Endothelial cell of umbilical vein (primary cell): ENCODE data around the gene VKORC1. TPM values are rescaled to one million over a fixed set of nuclear protein-coding genes. Genes with fewer than 3 reads are reported as not detected.

ENCODE experiments used
- BruUV-seq: library from RNA; stranded (reverse); fragments of 400-500 nt; replicated peaks from 2 replicates; lab custom pipeline; 2021; lab: Mats Ljungman, UMichigan
- CTCF ChIA-PET: fragments of 300-600, 350-600 bp; sonication (Branson Sonifier 250); formaldehyde crosslinking; loops from one replicate; lab custom pipeline; 2021; ENCODE audit warnings: antibody characterized with exemption, inconsistent platforms; lab: Charles Lee
- POLR2A ChIA-PET: fragments of 300-600, 350-600 bp; sonication (Branson Sonifier 250); formaldehyde crosslinking; loops from one replicate; lab custom pipeline; 2021; ENCODE audit warnings: antibody characterized with exemption, inconsistent platforms; lab: Charles Lee
- DNase-seq: peaks from one replicate; pipeline ENCODE4 v3.0.0-alpha.2; 2011; ENCODE audit warnings: low read depth, low spot score
- FAIRE-seq: peaks from 2 replicates; lab custom pipeline; 2011; peaks lifted over from hg19 to GRCh38; lab: Jason Lieb, UNC
- H2AFZ ChIP-seq: 2 replicates; pipeline ENCODE4 v1.6.0; 2012; ENCODE audit warnings: low read depth, low read length, control low read depth, inconsistent platforms
- H3K27ac ChIP-seq: 2 replicates; pipeline ENCODE4 v1.5.1; 2011; ENCODE audit warnings: low read depth, mild to moderate bottlenecking, control low read depth, low read length, moderate library complexity; ENCODE audit not compliant: insufficient read depth
- H3K27me3 ChIP-seq, 2 experiments: 2 replicates each; pipeline versions ENCODE4 v1.6.0 to v1.6.1; 2011; ENCODE audit warnings: low read length in 2 of 2, mixed read lengths in 1 of 2; ENCODE audit not compliant: control insufficient read depth in 2 of 2, insufficient read depth in 2 of 2
- H3K36me3 ChIP-seq, 2 experiments: 2 replicates in 1 of 2; 3 replicates in 1 of 2; pipeline ENCODE4 v1.5.1; 2011; ENCODE audit warnings: low read length in 2 of 2, mild to moderate bottlenecking in 1 of 2, moderate library complexity in 1 of 2; ENCODE audit not compliant: control insufficient read depth in 2 of 2, insufficient read depth in 2 of 2; ENCODE audit errors: extremely low read depth in 1 of 2
- H3K4me1 ChIP-seq: 3 replicates; pipeline ENCODE4 v1.5.1; 2011; ENCODE audit warnings: mild to moderate bottlenecking, low read length; ENCODE audit not compliant: control insufficient read depth, insufficient read depth; ENCODE audit errors: extremely low read depth
- H3K4me2 ChIP-seq: 2 replicates; pipeline ENCODE4 v1.6.1; 2011; ENCODE audit warnings: low read length, control low read depth, mixed read lengths; ENCODE audit not compliant: insufficient read depth
- H3K4me3 ChIP-seq, 3 experiments: fragments of 200-600 bp in 1 of 3; sonication (generic), shearing (Covaris generic) in 1 of 3; replicated peaks in 1 of 3; 2 replicates each; pipeline ENCODE4 v1.5.1; 2011 to 2016; ENCODE audit warnings: control low read depth in 3 of 3, low read length in 3 of 3, mild to moderate bottlenecking in 2 of 3, inconsistent platforms in 1 of 3, low read depth in 1 of 3, moderate library complexity in 1 of 3; ENCODE audit not compliant: insufficient read depth in 1 of 3
- H3K79me2 ChIP-seq: 2 replicates; pipeline ENCODE4 v1.6.0; 2012; ENCODE audit warnings: low read length, inconsistent platforms; ENCODE audit not compliant: control insufficient read depth, insufficient read depth
- H3K9ac ChIP-seq: replicated peaks from 2 replicates; pipeline ENCODE3; 2011; ENCODE audit warnings: low read length, control low read depth; ENCODE audit not compliant: insufficient read depth; ENCODE audit errors: extremely low read depth
- H3K9me1 ChIP-seq: replicated peaks from 3 replicates; pipeline ENCODE4 v1.6.0; 2011; ENCODE audit warnings: mild to moderate bottlenecking, low read length; ENCODE audit not compliant: control insufficient read depth, insufficient read depth; ENCODE audit errors: extremely low read depth
- H3K9me3 ChIP-seq: replicated peaks from 2 replicates; pipeline ENCODE4 v1.5.1; 2012; ENCODE audit warnings: low read length, inconsistent platforms; ENCODE audit not compliant: control insufficient read depth, insufficient read depth
- H4K20me1 ChIP-seq: replicated peaks from 2 replicates; pipeline ENCODE3; 2011; ENCODE audit warnings: mild to moderate bottlenecking, low read length; ENCODE audit not compliant: control insufficient read depth, insufficient read depth; ENCODE audit errors: extremely low read depth
- FOS ChIP-seq: IDR thresholded peaks from 2 replicates; pipeline ENCODE4 v1.6.1; 2011; ENCODE audit warnings: mild to moderate bottlenecking, low read length, moderate library complexity, borderline replicate concordance; ENCODE audit not compliant: insufficient read depth
- GATA2 ChIP-seq: IDR thresholded peaks from 2 replicates; pipeline ENCODE4 v1.7.0; 2011; ENCODE audit warnings: low read depth, mild to moderate bottlenecking, moderate library complexity, mixed read lengths, low read length; ENCODE audit not compliant: insufficient read length, insufficient read depth
- JUN ChIP-seq: IDR thresholded peaks from 2 replicates; pipeline ENCODE4 v1.6.1; 2011; ENCODE audit warnings: borderline replicate concordance, low read depth; ENCODE audit not compliant: insufficient read length, insufficient read depth
- MAX ChIP-seq: IDR thresholded peaks from 2 replicates; pipeline ENCODE4 v1.6.1; 2011; ENCODE audit not compliant: insufficient read depth, insufficient read length
- MYC ChIP-seq: IDR thresholded peaks from one replicate; pipeline ENCODE4 v1.6.1; 2011; ENCODE audit warnings: mild to moderate bottlenecking, low read depth, low read length
- POLR2A ChIP-seq: IDR thresholded peaks from 2 replicates; pipeline ENCODE4 v1.6.1; 2012; ENCODE audit warnings: low read depth, mild to moderate bottlenecking, control low read depth, low read length
- POLR2AphosphoS5 ChIP-seq: IDR thresholded peaks from 2 replicates; pipeline ENCODE4 v1.6.1; 2012; ENCODE audit warnings: low read depth, mild to moderate bottlenecking, control low read depth, low read length, moderate library complexity; ENCODE audit not compliant: insufficient read depth
- dilution Hi-C: fragments of 300-500 bp; cut with MboI; formaldehyde crosslinking; loops from one replicate; pipeline ENCODE4 v1.15.0; 2019; ENCODE audit warnings: low sequenced_read_pairs; ENCODE audit not compliant: extremely low pct_ligation_motif_present
- intact Hi-C: fragments of 100-400 bp; cut with micrococcal nuclease; formaldehyde crosslinking; loops from one replicate; pipeline ENCODE4 v1.10.0; 2022
- polyA plus RNA-seq, 4 experiments: library from polyadenylated mRNA; depleted of rRNA in 3 of 4; stranded (reverse) in 3 of 4; unstranded in 1 of 4; fragments of >200 nt; gene quantifications; 2 replicates each; pipeline versions ENCODE4 v1.2.1 to v1.2.3, GENCODE V29; 2011 to 2012; ENCODE audit warnings: missing spikeins in 1 of 4
- total RNA-seq: library from RNA; stranded (reverse); gene quantifications from 2 replicates; pipeline ENCODE4 v1.2.3, GENCODE V29; 2021
- TF ChIP-seq, protein P1 (sequence below), 2 donors: IDR thresholded peaks; 1 replicate in 1 of 2; 2 replicates in 1 of 2; pipeline ENCODE4 v1.5.1; 2011; ENCODE audit warnings: low read length in 2 of 2, mild to moderate bottlenecking in 2 of 2, moderate library complexity in 2 of 2, control low read depth in 1 of 2, inconsistent platforms in 1 of 2, low read depth in 1 of 2; ENCODE audit not compliant: insufficient read depth in 1 of 2; ENCODE audit errors: extremely low read depth in 1 of 2

VKORC1 gene
- total and polyA plus RNA-seq, 2 donors (not counting 3 experiments of a cell fraction or from before 2014, with no cell fraction given): 93.5 to 586 TPM

- H3K9me1 ChIP-seq: no peaks in the 10 kb centered on the region
- H3K27me3 ChIP-seq: no peaks in the 10 kb centered on the region
- no TSS peak for BruUV-seq
- TF ChIP-seq FOS (peak; percentile 90), JUN (peak; percentile 21), POLR2AphosphoS5 (no peak)
- POLR2A ChIA-PET: no interaction called here
- H2AFZ ChIP-seq: no peak overlapping the region
- no peak overlapping the region for H3K27ac ChIP-seq
- H3K4me2 ChIP-seq: no peak overlapping the region
- H3K36me3 ChIP-seq: no peaks in the 10 kb centered on the region
- no peaks in the 10 kb centered on the region for H3K79me2 ChIP-seq
- H3K9me3 ChIP-seq: no peaks in the 10 kb centered on the region
- DNase-seq (peak; percentile 37), FAIRE-seq (peak; percentile 56)
- dilution Hi-C loops (no loop called here), intact Hi-C loops (no loop called here)
- H3K9ac ChIP-seq: no peak overlapping the region
- CTCF ChIA-PET: no interaction called here
- H4K20me1 ChIP-seq: no peaks in the 10 kb centered on the region
- peaks cover 2% of the 10 kb centered on the region for H3K4me1 ChIP-seq
- H3K4me3 ChIP-seq: no peak overlapping the region
These were observed 42.5 kb downstream of the VKORC1 start for GRCh38 chr16:31052114-31052513.

- POLR2A ChIA-PET: no interaction called here
- Histone ChIP-seq H3K36me3 (no peaks in the 10 kb centered on the region), H3K4me3 (no peak overlapping the region), H3K9me1 (no peaks in the 10 kb centered on the region), H3K4me2 (no peak overlapping the region), H3K27me3 (no peaks in the 10 kb centered on the region), H3K9me3 (no peaks in the 10 kb centered on the region), H3K9ac (no peak overlapping the region), H3K27ac (no peak overlapping the region), H3K79me2 (no peaks in the 10 kb centered on the region), H4K20me1 (no peaks in the 10 kb centered on the region), H2AFZ (no peak overlapping the region), H3K4me1 (peaks cover 2% of the 10 kb centered on the region)
- DNase-seq (no peak), FAIRE-seq (no peak)
- BruUV-seq: no TSS peak
- CTCF ChIA-PET: interaction anchor here (0.7 to 1.5 kb wide), 2 partner anchors 24 to 106 kb away, joined by 3 read pairs; partner anchors contain the start of genes ZNF646 and ZNF668
- intact Hi-C loops (no loop called here), dilution Hi-C loops (no loop called here)
- TF ChIP-seq FOS (no peak), MYC (no peak), MAX (no peak), POLR2A (no peak), JUN (no peak), GATA2 (no peak), POLR2AphosphoS5 (no peak)
- TF ChIP-seq, protein P1, sequence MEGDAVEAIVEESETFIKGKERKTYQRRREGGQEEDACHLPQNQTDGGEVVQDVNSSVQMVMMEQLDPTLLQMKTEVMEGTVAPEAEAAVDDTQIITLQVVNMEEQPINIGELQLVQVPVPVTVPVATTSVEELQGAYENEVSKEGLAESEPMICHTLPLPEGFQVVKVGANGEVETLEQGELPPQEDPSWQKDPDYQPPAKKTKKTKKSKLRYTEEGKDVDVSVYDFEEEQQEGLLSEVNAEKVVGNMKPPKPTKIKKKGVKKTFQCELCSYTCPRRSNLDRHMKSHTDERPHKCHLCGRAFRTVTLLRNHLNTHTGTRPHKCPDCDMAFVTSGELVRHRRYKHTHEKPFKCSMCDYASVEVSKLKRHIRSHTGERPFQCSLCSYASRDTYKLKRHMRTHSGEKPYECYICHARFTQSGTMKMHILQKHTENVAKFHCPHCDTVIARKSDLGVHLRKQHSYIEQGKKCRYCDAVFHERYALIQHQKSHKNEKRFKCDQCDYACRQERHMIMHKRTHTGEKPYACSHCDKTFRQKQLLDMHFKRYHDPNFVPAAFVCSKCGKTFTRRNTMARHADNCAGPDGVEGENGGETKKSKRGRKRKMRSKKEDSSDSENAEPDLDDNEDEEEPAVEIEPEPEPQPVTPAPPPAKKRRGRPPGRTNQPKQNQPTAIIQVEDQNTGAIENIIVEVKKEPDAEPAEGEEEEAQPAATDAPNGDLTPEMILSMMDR (IDR thresholded peaks at IDR 0.05; ENCODE audit: extremely low read depth in 1 of 2, insufficient read depth in 1 of 2, low read depth in 1 of 2, low read length in 2 of 2): no peak
These were observed 44.1 kb downstream of the VKORC1 start for GRCh38 chr16:31050280-31051030.
